H9 (cell line): ENCODE data around the gene MSH3. TPM values are rescaled to one million over a fixed set of nuclear protein-coding genes. Genes with fewer than 3 reads are reported as not detected.

Experiments used
- DNase-seq: peaks from one replicate; pipeline ENCODE4 v3.0.0-alpha.2; 2017
- H2AFZ ChIP-seq: one replicate; pipeline ENCODE4 v1.6.1; 2013; ENCODE audit warnings: mild to moderate bottlenecking, low read length, control low read depth, moderate library complexity
- H2AK5ac ChIP-seq: 2 replicates; pipeline ENCODE4 v1.6.1; 2013; ENCODE audit warnings: low read length, control low read depth, mixed read lengths; ENCODE audit not compliant: insufficient read length
- H2BK120ac ChIP-seq: one replicate; pipeline ENCODE4 v1.6.1; 2013; ENCODE audit warnings: low read depth, mild to moderate bottlenecking, low read length, control low read depth, inconsistent platforms; ENCODE audit not compliant: poor library complexity, severe bottlenecking
- H2BK12ac ChIP-seq: 2 replicates; pipeline ENCODE4 v1.6.1; 2013; ENCODE audit warnings: low read length, control low read depth, mixed read lengths, low read depth; ENCODE audit not compliant: insufficient read length
- H2BK15ac ChIP-seq: 2 replicates; pipeline ENCODE4 v1.6.1; 2013; ENCODE audit warnings: low read depth, low read length, control low read depth
- H2BK20ac ChIP-seq: one replicate; pipeline ENCODE4 v1.6.1; 2013; ENCODE audit warnings: low read depth, mild to moderate bottlenecking, low read length, control low read depth, inconsistent platforms; ENCODE audit not compliant: poor library complexity, severe bottlenecking
- H2BK5ac ChIP-seq: 2 replicates; pipeline ENCODE4 v1.6.1; 2013; ENCODE audit warnings: low read length, control low read depth, mixed read lengths; ENCODE audit not compliant: insufficient read length
- H3K14ac ChIP-seq: 2 replicates; pipeline ENCODE4 v1.6.1; 2013; ENCODE audit warnings: low read length, control low read depth; ENCODE audit not compliant: insufficient read depth
- H3K18ac ChIP-seq: 2 replicates; pipeline ENCODE4 v1.6.1; 2013; ENCODE audit warnings: low read depth, mild to moderate bottlenecking, mixed read lengths, low read length, control low read depth; ENCODE audit not compliant: insufficient read length
- H3K23ac ChIP-seq: 2 replicates; pipeline ENCODE4 v1.6.1; 2013; ENCODE audit warnings: low read length, control low read depth, mixed read lengths, low read depth; ENCODE audit not compliant: insufficient read length
- H3K23me2 ChIP-seq: 2 replicates; pipeline ENCODE4 v1.6.1; 2013; ENCODE audit warnings: low read depth, mild to moderate bottlenecking, mixed read lengths, low read length, control low read depth; ENCODE audit not compliant: insufficient read length, poor library complexity, severe bottlenecking
- H3K27ac ChIP-seq: 2 replicates; pipeline ENCODE4 v1.5.1; 2013; ENCODE audit warnings: low read length, control low read depth, mixed read lengths, low read depth; ENCODE audit not compliant: insufficient read length
- H3K27me3 ChIP-seq: 2 replicates; pipeline ENCODE4 v1.6.1; 2013; ENCODE audit warnings: low read length, control low read depth, inconsistent platforms; ENCODE audit not compliant: insufficient read depth
- H3K4ac ChIP-seq: 2 replicates; pipeline ENCODE4 v1.6.1; 2013; ENCODE audit warnings: low read depth, mild to moderate bottlenecking, control low read depth, inconsistent platforms, low read length, moderate library complexity
- H3K4me1 ChIP-seq: 2 replicates; pipeline ENCODE4 v1.6.1; 2013; ENCODE audit warnings: low read length, control low read depth, inconsistent platforms; ENCODE audit not compliant: insufficient read depth
- H3K4me2 ChIP-seq: 2 replicates; pipeline ENCODE4 v1.6.1; 2013; ENCODE audit warnings: low read length, control low read depth, mixed read lengths; ENCODE audit not compliant: insufficient read length, insufficient read depth
- H3K56ac ChIP-seq: 2 replicates; pipeline ENCODE4 v1.6.1; 2013; ENCODE audit warnings: low read depth, mild to moderate bottlenecking, mixed read lengths, low read length, control low read depth; ENCODE audit not compliant: insufficient read length
- H3K79me1 ChIP-seq: 2 replicates; pipeline ENCODE4 v1.6.1; 2013; ENCODE audit warnings: low read depth, mild to moderate bottlenecking, moderate library complexity, low read length, control low read depth, inconsistent platforms; ENCODE audit not compliant: insufficient read depth, poor library complexity, severe bottlenecking
- H3K79me2 ChIP-seq: 2 replicates; pipeline ENCODE4 v1.6.1; 2013; ENCODE audit warnings: low read length, control low read depth, inconsistent platforms; ENCODE audit not compliant: insufficient read depth
- H3K9ac ChIP-seq: 2 replicates; pipeline ENCODE4 v1.6.1; 2013; ENCODE audit warnings: low read length, control low read depth, mixed read lengths; ENCODE audit not compliant: insufficient read length; ENCODE audit errors: extremely low read depth
- H3K9me3 ChIP-seq: one replicate; pipeline ENCODE4 v1.6.1; 2013; ENCODE audit warnings: low read depth, low read length, inconsistent platforms; ENCODE audit not compliant: control insufficient read depth
- H3T11ph ChIP-seq: one replicate; pipeline ENCODE4 v1.6.1; 2013; ENCODE audit warnings: mild to moderate bottlenecking, low read length, control low read depth, inconsistent platforms
- H4K20me1 ChIP-seq: one replicate; pipeline ENCODE4 v1.6.1; 2013; ENCODE audit not compliant: control insufficient read depth, insufficient read length, insufficient read depth
- H4K5ac ChIP-seq: 2 replicates; pipeline ENCODE4 v1.6.1; 2013; ENCODE audit warnings: low read depth, mild to moderate bottlenecking, mixed read lengths, low read length, control low read depth; ENCODE audit not compliant: insufficient read length
- H4K8ac ChIP-seq: replicated peaks from 2 replicates; pipeline ENCODE4 v1.6.1; 2013; ENCODE audit warnings: low read length, control low read depth, mixed read lengths, low read depth; ENCODE audit not compliant: insufficient read length
- H4K91ac ChIP-seq: 2 replicates; pipeline ENCODE4 v1.6.1; 2013; ENCODE audit warnings: low read depth, mild to moderate bottlenecking, moderate library complexity, mixed read lengths, low read length, control low read depth; ENCODE audit not compliant: insufficient read length
- H3K27ac Mint-ChIP-seq, 3 experiments: 2 replicates in 2 of 3; 3 replicates in 1 of 3; pipeline ENCODE4 v1.8.0; 2020 to 2021; ENCODE audit warnings: mixed read lengths in 3 of 3, mild to moderate bottlenecking in 1 of 3, moderate library complexity in 1 of 3
- H3K27me3 Mint-ChIP-seq: 2 replicates; pipeline ENCODE4 v1.8.0; 2021; ENCODE audit warnings: low read depth, mild to moderate bottlenecking, moderate library complexity, mixed read lengths
- H3K36me3 Mint-ChIP-seq, 3 experiments: 2 replicates in 2 of 3; 3 replicates in 1 of 3; pipeline ENCODE4 v1.8.0; 2020 to 2021; ENCODE audit warnings: low read depth in 3 of 3, mixed read lengths in 3 of 3; ENCODE audit not compliant: insufficient read depth in 1 of 3
- H3K4me1 Mint-ChIP-seq, 2 experiments: 2 replicates each; pipeline ENCODE4 v1.8.0; 2020; ENCODE audit warnings: mixed read lengths in 2 of 2
- H3K4me3 Mint-ChIP-seq, 2 experiments: 2 replicates in 1 of 2; 3 replicates in 1 of 2; pipeline ENCODE4 v1.8.0; 2020 to 2021; ENCODE audit warnings: mild to moderate bottlenecking in 2 of 2, mixed read lengths in 2 of 2, moderate library complexity in 1 of 2
- H3K9me3 Mint-ChIP-seq, 2 experiments: 2 replicates in 1 of 2; 3 replicates in 1 of 2; pipeline ENCODE4 v1.8.0; 2020; ENCODE audit warnings: mild to moderate bottlenecking in 2 of 2, mixed read lengths in 2 of 2, moderate library complexity in 1 of 2
- CTCF ChIP-seq: fragments of 200-600 bp; sonication (generic); conservative IDR thresholded peaks from 3 replicates; pipeline ENCODE4 v1.8.0; 2021; ENCODE audit warnings: antibody characterized with exemption, mild to moderate bottlenecking
- WGBS: extraction: QIAGEN DNeasy Blood & Tissue Kit; methylation state at CpG from one replicate; pipeline ENCODE4 v1.1.7; 2013; ENCODE audit warnings: missing lambda C conversion rate, low lambda C conversion rate, mixed read lengths; ENCODE audit not compliant: insufficient read length; ENCODE audit errors: extremely low coverage; 5-methylcytosine and 5-hydroxymethylcytosine counted together
- total RNA-seq: library from RNA; stranded (reverse); gene quantifications from 2 replicates; pipeline ENCODE4 v1.2.1, GENCODE V29; 2021

MSH3 gene
- total RNA-seq, 1 experiment from 2014 or later, result 17.3 TPM

GRCh38 chr5:80860924-80861613, 206.6 kb downstream of the MSH3 start:
- H3K27me3 Mint-ChIP-seq, result no peaks in the 10 kb centered on the region
- H3K56ac ChIP-seq, result no peak overlapping the region
- no peak overlapping the region for H2BK5ac ChIP-seq
- peak overlapping the region; percentile 16 for H3K27ac ChIP-seq
- peaks cover 8% of the 10 kb centered on the region; the same call in 1 of the 2 replicates for H3K4me1 ChIP-seq
- H3K4ac ChIP-seq, result no peak overlapping the region
- no peaks in the 10 kb centered on the region for H3K27me3 ChIP-seq
- H3K79me2 ChIP-seq, result no peaks in the 10 kb centered on the region
- H3K4me3 Mint-ChIP-seq, result no peak overlapping the region
- H2BK120ac ChIP-seq, result no peak overlapping the region
- no peak overlapping the region for H2BK12ac ChIP-seq
- no peak overlapping the region for H3K23ac ChIP-seq
- H2AFZ ChIP-seq, result no peak overlapping the region
- peak overlapping the region in 2 of 3 experiments; percentile 7 to 17; a peak in 4 of 7 replicates for H3K27ac Mint-ChIP-seq
- H4K91ac ChIP-seq, result no peak overlapping the region
- peaks cover 6% of the 10 kb centered on the region in 2 experiments; a peak in 3 of 5 replicates for H3K9me3 Mint-ChIP-seq
- H3K9ac ChIP-seq, result no peak overlapping the region
- no CpG with 5 or more reads among the region's 2 CpGs for WGBS
- H3K4me2 ChIP-seq, result peak overlapping the region; percentile 10
- H2BK20ac ChIP-seq, result no peak overlapping the region
- H3K36me3 Mint-ChIP-seq, result peaks cover 7 to 17% (median 14%) of the 10 kb centered on the region in 3 experiments; a peak in 6 of 7 replicates
- no peak overlapping the region for H3T11ph ChIP-seq
- no peaks in the 10 kb centered on the region for H4K20me1 ChIP-seq
- no peak overlapping the region for H3K18ac ChIP-seq
- H4K8ac ChIP-seq, result no peak overlapping the region
- H3K4me1 Mint-ChIP-seq, result peaks cover 13 to 15% of the 10 kb centered on the region in 2 experiments
- H3K23me2 ChIP-seq, result no peaks in the 10 kb centered on the region
- DNase-seq, result no peak
- no peak for TF ChIP-seq CTCF
- H3K14ac ChIP-seq, result no peak overlapping the region
- no peaks in the 10 kb centered on the region for H3K79me1 ChIP-seq
- no peak overlapping the region for H2BK15ac ChIP-seq
- H4K5ac ChIP-seq, result no peak overlapping the region
- no peaks in the 10 kb centered on the region for H3K9me3 ChIP-seq
- no peak overlapping the region for H2AK5ac ChIP-seq
